ENCODE data around the gene TRIM17.

TRIM17 gene

DNA sequence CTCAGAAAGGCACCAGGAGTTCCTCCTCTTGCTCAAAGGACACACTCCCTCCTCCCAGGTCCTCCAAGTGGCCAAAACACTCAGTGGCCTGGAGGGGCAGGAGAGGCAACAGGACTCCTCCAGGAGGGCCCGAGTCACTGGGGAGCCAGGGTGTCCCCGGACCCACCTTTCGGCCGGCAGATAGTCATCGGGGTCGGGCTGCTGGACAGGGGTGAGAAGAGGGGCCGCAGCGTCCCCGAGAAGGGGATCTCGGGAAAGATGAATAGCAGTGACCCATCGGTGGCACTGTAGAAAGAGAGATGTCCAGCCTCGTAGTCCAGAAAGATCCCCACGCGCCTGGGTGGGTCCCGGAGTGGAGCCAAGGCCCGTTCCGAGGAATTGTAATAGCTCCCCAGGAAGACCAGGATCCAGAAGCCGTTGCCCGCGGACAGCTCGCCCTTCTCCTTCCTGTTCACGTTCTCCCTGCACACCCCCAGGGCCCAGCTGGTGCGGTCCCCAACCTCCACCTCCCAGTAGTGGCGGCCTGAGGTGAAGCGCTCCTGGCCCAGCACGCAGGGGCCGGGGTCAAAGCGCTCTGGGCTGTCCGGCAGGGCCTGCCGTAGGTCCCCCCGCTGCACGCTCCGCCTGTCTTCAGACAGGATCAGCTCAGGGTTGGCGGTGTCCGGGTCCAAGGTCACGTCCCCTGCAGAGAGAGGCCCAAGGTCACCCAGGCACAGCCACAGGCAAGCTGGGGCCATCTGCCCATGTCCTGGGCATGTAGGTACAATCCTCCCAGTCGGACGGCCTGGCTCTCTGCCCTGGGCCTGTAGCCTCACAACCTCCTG, 21.9 kb downstream of the TRIM17 start:
- intact Hi-C loops (cut with DNase I), result no loop called here
- peak in 6 of 42 donors; percentile 5 to 30 (median 12) for DNase-seq

DNA sequence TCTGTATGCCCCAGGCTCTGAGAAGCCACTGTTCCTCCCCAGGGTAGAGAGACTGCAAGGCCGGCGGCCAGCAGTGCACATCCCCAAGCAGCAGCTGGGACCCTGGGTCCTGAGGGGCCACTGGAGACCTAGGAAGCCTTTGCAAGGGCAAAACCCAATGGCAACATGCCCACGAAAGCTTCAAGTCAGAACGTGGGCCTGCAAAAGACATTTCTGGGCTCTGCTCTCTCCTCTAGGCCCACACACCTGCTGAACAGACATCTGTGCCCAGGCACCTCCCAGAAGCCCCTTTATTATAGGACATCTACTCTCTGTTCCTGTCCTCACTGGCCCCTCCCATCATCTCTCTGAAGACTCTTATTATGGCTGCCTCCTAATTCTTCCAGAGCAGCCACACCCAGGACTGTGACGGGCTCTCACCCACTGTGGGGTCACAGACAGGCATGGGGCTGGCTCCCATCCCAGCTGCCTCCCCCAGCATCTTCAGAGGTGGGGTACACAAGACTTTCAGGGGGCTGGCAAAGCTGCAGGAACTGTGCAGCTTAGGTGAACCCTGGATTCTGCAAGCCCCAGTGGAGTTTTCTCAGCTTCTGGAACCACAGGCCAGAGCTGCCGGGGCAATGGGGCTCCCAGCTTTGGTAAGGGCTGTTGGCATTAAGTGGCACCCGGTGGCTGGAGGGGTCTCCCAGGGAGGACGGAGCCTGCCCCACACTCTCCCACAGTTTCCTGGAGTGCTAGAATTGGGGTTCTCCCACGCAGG, 22.7 kb downstream of the TRIM17 start:
- intact Hi-C loops (cut with DNase I), result no loop called here
- no peak for DNase-seq

DNA sequence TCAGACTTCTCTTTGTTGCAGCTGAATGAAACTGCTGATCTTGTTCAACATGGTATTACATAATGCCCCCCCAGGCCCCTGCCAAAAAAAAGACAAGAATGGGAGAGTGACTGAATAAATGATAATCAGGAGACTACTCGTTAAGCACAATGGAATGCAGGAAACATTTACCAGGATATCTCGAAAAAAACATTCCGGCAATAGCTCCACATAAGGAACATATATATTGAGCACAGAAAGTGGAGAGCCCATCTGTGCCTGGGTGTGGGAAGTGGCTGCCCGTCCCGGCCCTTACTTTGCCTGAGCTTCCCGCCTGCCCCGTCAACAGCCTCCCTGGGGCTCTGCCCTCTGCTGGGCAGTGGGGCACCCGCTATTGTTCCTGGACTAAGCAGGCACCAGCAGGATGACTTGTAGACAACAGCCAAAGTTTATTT, 23.4 kb downstream of the TRIM17 start:
- peak in 4 of 42 donors; percentile 36 to 48 (median 40) for DNase-seq
- intact Hi-C loops (cut with DNase I), result no loop called here

DNA sequence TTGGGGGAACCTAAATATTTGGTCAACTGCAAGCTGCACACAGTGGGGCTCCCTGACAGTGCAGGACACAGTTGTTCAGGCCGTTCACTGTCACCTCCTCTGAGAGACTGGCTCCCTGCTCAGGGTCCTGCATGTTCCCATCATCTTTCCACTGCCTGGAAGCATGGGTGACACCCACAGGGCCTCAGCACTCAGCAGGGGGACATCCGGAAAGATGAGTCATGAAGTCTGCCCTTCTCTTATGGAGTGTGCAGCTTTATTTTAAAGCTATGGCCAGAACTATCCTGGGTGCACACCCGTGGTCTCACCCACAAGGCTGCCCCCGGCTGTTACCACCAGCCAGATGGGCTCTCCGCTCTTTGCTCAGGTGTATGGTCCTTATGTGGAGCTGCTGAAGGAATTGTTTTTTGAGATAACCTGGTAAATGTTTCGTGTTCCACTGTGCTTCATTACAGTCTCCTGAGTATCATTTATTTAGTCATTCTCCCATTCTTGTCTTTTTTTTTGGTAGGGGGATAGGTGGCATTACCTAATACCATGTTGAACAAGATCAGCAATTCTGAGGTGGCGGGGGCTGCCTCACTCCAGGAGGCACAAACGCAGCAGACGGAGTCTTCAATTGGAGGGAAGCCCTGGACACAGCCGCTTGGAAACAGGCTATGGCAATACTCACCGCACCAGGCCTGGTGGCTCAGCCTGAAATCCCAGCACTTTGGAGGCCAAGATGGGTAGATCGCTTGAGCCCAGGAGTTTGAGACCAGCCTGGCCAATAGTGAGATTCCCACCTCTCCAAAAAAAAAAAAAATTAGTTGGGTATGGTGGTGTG, 24.3 kb downstream of the TRIM17 start:
- intact Hi-C loops (cut with DNase I), result no loop called here
- DNase-seq, result no peak

DNA sequence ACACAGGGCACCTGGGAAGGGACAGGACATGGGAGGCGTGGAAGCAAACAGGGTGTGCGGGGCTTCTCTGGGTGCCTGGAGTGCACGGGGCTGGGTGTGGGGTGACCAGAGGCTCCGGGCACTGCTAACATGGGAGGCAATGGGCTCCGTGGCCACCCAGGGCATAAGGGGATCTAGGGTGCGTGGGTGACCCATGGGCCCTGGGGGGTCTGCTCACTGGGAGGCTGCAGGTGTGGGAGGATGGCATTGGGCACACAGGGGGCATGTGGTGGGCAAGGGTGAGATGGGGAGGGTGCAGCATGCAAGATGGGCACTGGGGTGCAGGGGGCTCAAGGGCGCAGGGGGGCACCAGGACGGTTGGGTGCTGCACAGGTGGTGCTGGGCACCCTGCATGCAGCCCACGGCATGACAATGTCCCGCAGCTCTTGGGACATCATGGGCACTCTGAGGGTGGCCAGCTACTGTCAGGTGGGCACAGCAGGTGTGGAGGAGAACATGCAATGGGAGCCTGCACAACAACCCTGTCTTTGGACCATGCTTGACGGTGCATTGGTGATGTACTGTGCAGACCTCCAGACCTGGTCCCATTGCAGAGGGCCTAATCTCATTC, 25.1 kb downstream of the TRIM17 start:
- DNase-seq, result no peak
- intact Hi-C loops (cut with DNase I), result no loop called here

DNA sequence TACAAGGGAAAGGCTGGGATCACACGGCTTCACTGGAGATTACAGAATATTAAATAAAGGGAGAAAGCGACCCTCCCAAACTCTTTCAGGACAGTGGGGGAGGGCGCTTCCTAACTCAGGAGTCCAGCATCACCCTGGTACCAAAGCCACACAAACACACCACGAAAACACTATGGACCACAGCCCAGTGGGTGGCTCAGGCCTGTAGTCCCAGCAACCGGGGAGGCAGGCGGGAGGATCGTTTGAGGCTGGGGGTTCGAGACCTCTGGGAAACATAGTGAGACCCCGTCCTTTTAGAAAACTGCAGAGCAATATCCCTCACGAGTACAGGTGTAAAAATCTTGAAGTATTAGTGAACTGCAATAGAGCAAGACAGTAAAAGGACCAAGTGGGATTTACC, 26.0 kb downstream of the TRIM17 start:
- intact Hi-C loops (cut with DNase I), result no loop called here
- DNase-seq, result peak in 1 of 42 donors; percentile 1

DNA sequence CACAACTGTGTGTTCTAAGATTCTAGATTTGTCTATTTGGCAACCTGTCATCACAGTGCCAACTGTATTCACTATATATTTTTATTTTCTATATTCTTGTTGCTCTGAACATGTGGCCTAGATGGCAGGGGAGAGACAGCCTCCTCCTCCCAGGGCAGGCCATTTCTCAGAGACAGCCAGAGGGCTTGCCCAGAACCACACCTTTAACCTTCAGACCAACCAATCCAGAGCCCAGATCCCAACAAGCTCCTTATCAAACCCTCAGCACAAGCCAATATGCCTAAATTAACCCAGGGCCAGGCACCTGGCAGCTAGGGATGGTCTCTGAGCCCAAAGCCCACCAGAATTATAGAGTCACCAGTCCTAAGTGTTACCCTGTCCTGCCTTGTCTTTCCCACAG, 29.3 kb downstream of the TRIM17 start:
- intact Hi-C loops (cut with DNase I), result no loop called here
- no peak for DNase-seq

DNA sequence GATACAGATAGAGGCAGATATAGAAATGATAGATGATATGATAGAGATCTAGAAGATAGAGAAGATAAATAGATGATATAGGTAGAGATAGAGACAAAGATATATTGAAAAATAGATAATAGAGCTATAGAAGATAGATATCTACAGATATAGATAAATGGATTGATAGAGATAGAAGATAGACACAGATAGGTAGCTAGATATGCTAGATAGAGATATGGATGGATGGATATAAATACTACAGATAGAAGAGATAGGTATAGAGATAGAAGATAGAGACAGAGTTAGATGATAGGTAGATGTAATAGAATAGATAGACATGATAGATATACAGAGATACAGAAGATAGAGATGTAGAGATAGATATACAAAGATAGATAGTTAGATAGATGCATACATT, 31.4 kb downstream of the TRIM17 start:
- intact Hi-C loops (cut with DNase I), result no loop called here
- DNase-seq, result no peak

DNA sequence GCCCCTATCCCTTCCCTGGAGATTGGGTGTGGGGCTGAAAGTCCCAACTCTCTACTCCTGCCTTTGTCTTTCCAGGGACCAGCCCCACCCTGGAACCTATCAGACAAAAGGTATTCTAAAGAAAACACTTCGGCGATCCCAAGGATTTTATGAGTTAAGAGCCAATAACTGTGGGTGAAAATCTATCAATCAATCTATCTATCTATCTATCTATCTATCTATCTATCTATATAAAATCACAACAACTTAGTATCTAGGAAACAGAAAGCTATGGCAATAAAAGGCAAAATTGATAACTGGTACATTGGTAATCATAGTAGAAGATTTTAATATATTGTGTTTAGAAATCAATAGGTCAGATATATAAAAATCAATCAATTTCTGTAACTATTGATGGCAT, 32.9 kb downstream of the TRIM17 start:
- intact Hi-C loops (cut with DNase I), result no loop called here
- DNase-seq, result no peak

DNA sequence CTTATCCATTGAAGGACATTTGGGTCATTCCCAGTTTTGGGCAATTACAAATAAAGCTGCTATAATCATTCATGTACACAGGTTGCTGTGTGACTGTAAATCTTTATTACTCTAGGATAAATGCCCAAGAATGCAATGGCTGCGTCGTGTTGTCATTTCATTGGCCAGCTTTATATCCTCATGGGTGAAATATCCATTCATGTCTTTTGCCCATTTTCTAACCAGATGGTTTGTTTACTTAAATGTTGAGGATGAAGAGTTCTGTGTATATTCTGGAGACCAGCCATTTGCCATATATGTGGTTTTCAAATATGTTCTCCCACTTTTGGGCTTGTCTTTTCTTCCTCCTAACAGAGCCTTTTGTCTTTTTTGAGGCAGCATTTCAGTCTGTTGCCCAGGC, 35.3 kb downstream of the TRIM17 start:
- no peak for DNase-seq
- intact Hi-C loops (cut with DNase I), result no loop called here

DNA sequence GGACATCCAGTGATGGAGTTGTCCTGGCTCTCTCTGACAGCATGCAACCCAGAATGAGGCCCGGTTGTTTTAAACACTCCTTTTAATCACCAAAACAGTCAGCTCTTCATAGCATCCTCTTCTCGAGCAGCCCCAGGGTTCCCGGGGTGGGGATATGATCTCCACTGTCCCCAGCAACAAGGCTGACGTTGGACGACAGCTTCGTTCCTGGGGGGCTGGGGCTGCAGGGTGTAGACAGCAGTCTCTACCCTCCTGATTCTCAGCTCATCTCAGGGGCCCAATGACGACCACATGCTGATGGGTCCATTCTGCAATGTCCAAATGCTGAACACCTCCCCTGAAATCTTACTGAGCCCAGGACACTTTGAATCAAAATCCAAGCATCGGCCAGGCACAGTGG, 37.0 kb downstream of the TRIM17 start:
- intact Hi-C loops (cut with DNase I), result no loop called here
- no peak for DNase-seq

DNA sequence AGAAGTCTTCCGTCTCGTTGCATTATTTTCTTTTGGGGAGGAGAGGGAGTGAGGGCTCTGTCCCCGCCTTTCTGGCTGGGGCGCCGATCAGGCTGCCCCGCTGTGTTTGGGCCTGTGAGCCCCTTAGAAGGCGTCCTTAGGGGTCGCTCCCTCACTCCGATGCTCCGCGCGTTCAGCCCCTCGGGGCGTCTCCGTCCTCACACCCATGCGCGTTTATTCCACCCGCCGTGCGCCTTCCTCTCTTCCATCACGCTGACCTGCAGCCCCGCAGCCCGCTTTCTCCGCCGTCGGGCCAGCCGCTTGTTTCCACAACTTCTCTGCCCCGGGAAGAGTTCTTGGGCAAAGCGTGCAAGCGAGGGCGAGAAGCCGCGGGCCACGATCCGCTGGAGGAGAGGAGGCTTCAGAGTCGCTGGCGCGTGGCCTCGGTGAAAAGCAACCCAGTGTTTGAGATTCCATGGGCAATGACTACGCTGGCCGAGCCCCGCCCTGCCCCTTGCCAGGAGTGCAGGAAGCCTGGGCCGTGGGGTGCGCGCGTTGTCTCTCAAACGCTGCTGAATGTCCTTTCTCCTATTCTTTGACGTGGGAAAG, 37.7 kb downstream of the TRIM17 start:
- no peak for DNase-seq
- intact Hi-C loops (cut with DNase I), result no loop called here

DNA sequence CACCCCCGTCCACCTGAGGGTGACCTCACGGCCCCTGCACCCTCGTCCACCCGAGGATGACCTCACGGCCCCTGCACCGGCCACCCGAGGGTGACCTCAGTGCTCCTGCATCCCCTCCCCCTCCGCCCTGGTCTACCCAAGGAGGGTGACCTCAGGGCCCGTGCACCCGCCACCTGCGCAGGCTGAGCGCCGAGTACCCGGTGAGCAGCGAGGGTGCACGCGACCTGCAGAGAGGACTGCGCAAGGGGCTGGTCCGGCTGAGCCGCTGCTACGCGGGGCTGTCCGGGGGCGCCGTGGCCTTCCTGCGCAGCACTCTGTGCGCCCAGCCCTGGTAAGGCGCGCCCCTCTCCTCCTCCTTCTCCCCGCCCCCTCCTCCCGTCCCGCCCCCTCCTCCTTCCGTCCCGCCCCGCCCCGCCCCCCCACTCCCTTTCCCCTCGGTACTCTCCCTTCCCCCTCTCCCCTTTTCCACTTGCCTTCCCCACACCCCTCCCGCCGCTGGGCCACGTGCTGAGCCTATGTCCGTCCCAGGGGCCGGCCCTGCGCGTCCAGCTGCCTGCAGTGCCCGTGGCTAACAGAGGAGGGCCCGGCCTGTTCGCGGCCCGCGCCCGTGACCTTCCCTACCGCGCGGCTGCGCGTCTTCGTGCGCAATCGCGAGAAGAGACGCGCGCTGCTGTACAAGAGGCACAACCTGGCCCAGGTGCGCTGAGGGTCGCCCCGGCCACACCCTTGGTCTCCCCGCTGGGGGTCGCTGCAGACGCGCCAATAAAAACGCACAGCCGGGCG, 38.4 kb downstream of the TRIM17 start:
- DNase-seq, result peak in 41 of 42 donors; percentile 15 to 76 (median 53)
- intact Hi-C loops (cut with DNase I), result no loop called here

DNA sequence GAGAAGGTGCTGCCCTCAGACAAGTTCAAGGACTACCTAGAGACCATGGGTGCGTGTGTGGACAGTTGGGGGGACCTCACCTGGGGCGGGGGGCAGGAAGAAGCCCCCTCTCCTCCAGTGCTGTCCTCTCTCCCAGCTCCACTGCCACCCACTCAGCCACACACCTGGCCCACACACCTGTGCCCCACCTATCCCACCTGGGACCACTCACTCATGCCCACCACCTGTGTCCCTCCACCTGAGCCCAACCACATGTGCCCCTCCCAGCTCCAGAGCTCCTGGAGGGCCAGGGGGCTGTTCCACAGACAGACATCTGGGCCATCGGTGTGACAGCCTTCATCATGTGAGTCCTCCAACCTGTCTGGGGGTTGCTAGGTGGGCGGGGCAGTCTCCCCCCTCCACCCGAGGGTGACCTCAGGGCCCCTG, 39.0 kb downstream of the TRIM17 start:
- DNase-seq, result no peak
- intact Hi-C loops (cut with DNase I), result no loop called here

DNA sequence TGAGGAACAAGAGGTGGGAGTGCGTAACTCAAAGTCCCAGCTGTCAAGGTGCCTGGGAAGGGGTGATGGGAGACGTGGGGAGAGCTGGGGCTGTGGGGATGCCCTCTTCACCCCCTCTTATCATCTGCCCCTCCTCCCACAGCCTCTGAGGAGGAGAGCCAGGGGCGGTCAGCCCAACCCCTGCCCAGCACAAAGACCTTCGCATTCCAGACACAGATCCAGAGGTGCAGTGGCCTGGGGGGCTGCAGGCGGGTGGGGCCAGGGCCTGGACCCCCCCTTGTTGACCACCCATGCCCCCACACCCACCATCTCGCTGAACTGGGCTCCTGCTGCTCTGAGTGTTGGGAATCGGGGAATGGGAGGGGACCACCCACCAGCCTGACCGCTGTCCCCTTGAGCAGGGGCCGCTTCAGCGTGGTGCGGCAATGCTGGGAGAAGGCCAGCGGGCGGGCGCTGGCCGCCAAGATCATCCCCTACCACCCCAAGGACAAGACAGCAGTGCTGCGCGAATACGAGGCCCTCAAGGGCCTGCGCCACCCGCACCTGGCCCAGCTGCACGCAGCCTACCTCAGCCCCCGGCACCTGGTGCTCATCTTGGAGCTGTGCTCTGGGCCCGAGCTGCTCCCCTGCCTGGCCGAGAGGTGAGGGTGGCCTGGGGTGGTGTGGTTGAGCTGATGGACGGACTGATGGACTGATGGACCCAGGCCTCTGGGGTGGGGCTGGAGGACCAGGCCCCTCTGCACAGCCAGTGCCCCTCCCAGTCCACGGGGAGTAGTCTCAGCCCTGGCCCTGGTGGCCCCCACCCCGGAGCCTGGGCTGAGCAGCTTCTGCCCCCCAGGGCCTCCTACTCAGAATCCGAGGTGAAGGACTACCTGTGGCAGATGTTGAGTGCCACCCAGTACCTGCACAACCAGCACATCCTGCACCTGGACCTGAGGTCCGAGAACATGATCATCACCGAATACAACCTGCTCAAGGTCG, 39.7 kb downstream of the TRIM17 start:
- DNase-seq, result no peak
- intact Hi-C loops (cut with DNase I), result no loop called here

DNA sequence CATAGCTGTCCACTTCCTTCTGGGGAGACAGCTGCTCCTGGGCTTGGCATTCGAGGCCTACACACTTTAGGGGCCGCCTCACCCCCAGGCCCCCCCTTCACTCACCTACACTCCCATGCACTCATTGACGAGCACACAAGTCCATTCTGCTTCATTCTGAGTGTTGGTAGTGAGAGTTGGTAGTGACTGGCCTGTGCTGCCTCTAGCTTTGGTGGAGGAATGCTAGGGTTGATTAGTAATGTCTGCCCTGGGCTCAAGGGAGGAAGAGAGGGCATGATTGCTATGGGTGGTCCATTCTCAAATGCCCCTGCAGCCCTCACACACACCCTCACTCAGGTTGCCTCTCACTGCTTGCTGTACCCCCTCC, 40.4 kb downstream of the TRIM17 start:
- intact Hi-C loops (cut with DNase I), result no loop called here
- no peak for DNase-seq

Data from head of caudate nucleus (tissue), 42 donors.